ENCODE results near the gene SCD5.

The SCD5 gene

DNA sequence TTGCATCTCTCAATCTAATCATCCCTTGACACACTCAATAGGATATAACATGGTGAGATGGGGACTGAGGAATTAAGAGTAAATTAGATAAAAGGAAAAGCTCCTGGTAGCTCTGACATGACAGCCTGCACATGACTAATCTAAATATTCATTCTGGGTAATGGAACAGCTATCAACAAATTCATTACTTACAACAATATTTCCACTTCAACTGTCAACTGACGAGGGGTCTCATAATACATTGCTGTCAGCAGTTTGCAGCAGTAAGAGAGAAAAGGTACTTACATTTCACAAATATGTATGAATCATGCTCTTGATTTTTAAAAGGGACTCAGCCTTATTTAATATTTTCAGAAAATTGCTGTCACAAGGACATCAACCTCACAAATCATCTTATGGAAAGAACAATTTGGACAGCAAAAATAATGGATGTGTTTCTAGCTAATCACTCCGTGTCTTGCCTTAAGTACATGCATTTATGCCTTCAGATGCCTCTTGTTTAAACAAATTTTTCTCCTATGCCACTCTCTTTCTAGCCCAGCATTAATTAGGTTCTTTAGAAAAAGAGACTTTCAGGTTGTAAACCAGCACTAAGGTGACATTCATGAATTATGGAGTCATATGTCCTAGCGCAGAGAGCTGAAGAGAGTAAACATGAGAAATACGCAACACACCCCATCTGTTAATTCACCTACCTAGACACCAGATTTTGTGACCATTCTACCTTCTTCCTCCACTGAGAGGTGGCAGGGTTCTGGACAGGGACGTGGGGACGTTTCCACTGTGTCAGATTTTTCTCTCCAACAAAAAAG lies 137.2 kb downstream of the SCD5 start:
- no peak for DNase-seq (ENCODE audit: low read depth)
- no peak for TF ChIP-seq CTCF (IDR thresholded peaks at IDR 0.05; ENCODE audit: insufficient read depth, low read depth, low read length, missing control alignments)
- no peak overlapping the region for H3K4me3 ChIP-seq (ENCODE audit: low read depth, low read length)

DNA sequence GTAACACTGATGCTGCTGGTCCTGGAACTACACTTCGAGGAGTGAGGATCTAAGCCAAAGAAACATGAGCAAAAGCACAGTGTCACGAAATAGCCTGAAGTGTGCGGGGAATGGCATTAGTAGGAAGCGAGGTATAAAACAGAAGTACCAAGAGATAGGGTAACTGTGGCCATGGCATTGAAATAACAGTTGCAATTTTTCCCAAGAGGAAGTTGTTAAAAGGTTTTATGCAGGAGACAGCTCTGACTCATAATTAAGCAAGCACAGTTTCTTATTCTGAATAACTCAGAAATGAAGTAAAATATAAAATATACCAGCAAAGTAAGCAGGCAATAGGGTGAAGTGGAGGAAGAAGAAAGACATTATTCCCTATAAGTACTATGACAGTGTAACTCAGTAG lies 146.5 kb downstream of the SCD5 start:
- no peak overlapping the region for H3K4me3 ChIP-seq (ENCODE audit: low read depth, low read length)
- no peak for TF ChIP-seq CTCF (IDR thresholded peaks at IDR 0.05; ENCODE audit: insufficient read depth, low read depth, low read length, missing control alignments)
- DNase-seq (ENCODE audit: low read depth) = no peak

DNA sequence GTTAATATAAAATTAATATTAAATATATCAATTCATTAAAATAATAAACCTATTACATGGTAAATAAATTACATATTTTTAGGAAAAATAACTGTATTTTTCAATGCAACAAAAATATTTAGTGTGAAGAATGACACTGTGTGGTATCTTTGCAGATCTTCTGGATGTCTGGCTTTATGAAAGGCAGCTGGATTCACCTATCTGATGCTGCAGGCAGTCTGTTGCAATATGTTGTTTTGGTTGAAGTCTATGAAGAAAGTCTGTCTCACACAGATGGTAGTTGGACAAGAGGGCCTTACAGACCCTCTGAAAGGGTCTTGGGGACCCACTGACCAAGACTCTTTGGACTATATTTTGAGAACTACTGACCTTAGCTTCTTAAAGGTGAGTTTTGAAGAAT lies 147.7 kb downstream of the SCD5 start:
- H3K4me3 ChIP-seq (ENCODE audit: low read depth, low read length) = no peak overlapping the region

DNA sequence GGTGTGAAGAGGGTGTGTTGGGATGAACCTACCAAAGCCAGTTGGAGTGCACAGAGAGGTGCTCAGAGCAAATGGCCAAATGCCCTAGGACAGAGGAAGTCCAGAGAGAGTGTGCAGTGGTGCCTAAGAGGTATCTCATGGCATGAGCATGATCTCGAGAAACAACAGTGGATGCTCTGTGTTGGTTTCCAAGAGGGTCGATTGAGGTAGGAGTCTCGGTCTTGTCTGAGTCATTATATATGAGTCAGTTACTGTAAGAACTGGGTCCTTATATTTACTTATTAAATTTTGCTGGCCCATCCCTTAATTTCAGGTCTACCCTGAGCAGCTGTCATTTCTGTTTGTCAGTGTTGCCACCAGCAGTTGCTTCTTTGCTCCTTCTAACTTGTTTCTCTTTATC lies 150.2 kb downstream of the SCD5 start:
- no peak for TF ChIP-seq CTCF (IDR thresholded peaks at IDR 0.05; ENCODE audit: insufficient read depth, low read depth, low read length, missing control alignments)
- H3K4me3 ChIP-seq (ENCODE audit: low read depth, low read length) = no peak overlapping the region
- DNase-seq (ENCODE audit: low read depth) = no peak

More for the DNA sequence above, 147.7 kb downstream of the SCD5 start:
- DNase-seq (ENCODE audit: low read depth) = no peak
- TF ChIP-seq CTCF (IDR thresholded peaks at IDR 0.05; ENCODE audit: insufficient read depth, low read depth, low read length, missing control alignments) = no peak

GRCh38 chr4:82645936-82646565 lies 152.5 kb downstream of the SCD5 start:
- H3K4me3 ChIP-seq (ENCODE audit: low read depth, low read length) = no peak overlapping the region
- TF ChIP-seq CTCF (IDR thresholded peaks at IDR 0.05; ENCODE audit: insufficient read depth, low read depth, low read length, missing control alignments) = no peak
- DNase-seq (ENCODE audit: low read depth) = no peak

DNA sequence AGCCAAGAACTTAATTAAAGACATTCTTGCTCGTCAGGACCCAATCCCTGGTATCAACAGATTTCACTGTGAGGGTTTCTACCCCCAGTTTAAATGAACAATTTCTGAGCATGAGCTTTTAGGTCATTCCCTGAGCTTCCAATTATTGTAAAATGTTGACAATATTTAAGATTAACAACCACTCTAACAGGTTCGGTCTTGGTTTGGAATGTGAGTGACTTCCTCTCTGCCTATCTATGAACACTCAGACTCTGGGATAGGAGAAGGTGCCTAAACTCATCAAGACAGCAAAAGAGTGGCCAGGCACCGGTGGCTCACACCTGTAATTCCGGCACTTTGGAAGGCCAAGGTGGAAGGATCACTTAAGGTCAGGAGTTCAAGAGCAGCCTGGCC lies 153.9 kb downstream of the SCD5 start:
- H3K4me3 ChIP-seq (ENCODE audit: low read depth, low read length) = no peak overlapping the region
- no peak for DNase-seq (ENCODE audit: low read depth)
- no peak for TF ChIP-seq CTCF (IDR thresholded peaks at IDR 0.05; ENCODE audit: insufficient read depth, low read depth, low read length, missing control alignments)

Measured in GM12865 (cell line).